SK-N-SH (cell line): ENCODE measurements around the gene DRAP1.

ENCODE experiments used
- CHD2 ChIP-seq: fragments of 150-350 bp; IDR thresholded peaks from 2 replicates; pipeline ENCODE4 v1.6.1; 2018; ENCODE audit warnings: low read length; ENCODE audit not compliant: partially characterized antibody
- ELF1 ChIP-seq: IDR thresholded peaks from 2 replicates; pipeline ENCODE4 v1.4.0; 2012
- EP300 ChIP-seq, 2 experiments: IDR thresholded peaks; 2 replicates each; pipeline versions ENCODE4 v1.4.0 to v1.6.1; 2012; ENCODE audit warnings: borderline replicate concordance in 1 of 2, low read depth in 1 of 2, low read length in 1 of 2
- POLR2AphosphoS5 ChIP-seq: IDR thresholded peaks from 2 replicates; pipeline ENCODE4 v1.6.1; 2012; ENCODE audit warnings: low read depth, low read length
- RAD21 ChIP-seq: IDR thresholded peaks from 2 replicates; pipeline ENCODE4 v1.6.1; 2012; ENCODE audit warnings: mild to moderate bottlenecking, low read length
- SIN3A ChIP-seq: IDR thresholded peaks from 2 replicates; pipeline ENCODE4 v1.6.1; 2012; ENCODE audit warnings: low read depth, mild to moderate bottlenecking, low read length, moderate library complexity, borderline replicate concordance
- TF ChIP-seq, protein P1 (sequence below): fragments of 150-350 bp; IDR thresholded peaks from 2 replicates; pipeline ENCODE4 v1.6.1; 2017; ENCODE audit warnings: antibody characterized with exemption, low read length, low read depth, borderline replicate concordance
- TF ChIP-seq, protein P2 (sequence below): fragments of 200-600 bp; sonication (generic); IDR thresholded peaks from 2 replicates; pipeline ENCODE4 v1.6.1; 2017; ENCODE audit warnings: antibody characterized with exemption, mild to moderate bottlenecking, moderate library complexity

DNA sequence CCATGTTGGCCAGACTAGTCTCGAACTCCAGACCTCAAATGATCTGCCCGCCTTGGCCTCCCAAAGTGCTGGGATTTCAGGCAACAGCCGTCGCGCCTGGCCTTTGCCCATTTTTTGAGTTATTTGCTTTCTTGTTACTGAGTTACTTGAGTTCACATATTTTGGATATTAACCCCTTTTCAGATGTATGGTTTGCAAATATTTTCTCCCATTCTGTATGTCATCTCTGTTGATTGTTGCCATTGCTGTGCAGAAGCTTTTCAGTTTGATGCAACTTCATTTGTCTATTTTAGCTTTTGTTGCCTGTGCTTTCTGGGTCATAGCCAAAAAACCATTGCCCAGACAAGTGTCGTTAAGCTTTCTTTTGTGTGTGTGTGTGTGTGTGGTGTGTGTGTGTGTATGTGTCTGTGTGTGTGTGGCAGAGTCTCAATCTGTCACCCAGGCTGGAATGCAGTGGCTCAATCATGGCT lies 32.9 kb downstream of the DRAP1 start:
- TF ChIP-seq, protein P1, sequence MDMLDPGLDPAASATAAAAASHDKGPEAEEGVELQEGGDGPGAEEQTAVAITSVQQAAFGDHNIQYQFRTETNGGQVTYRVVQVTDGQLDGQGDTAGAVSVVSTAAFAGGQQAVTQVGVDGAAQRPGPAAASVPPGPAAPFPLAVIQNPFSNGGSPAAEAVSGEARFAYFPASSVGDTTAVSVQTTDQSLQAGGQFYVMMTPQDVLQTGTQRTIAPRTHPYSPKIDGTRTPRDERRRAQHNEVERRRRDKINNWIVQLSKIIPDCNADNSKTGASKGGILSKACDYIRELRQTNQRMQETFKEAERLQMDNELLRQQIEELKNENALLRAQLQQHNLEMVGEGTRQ = no peak
- TF ChIP-seq ELF1 (no peak), EP300 (IDR thresholded peaks at IDR 0.05; ENCODE audit: borderline replicate concordance in 1 of 2, low read depth in 1 of 2, low read length in 1 of 2) (no peak), CHD2 (no peak), POLR2AphosphoS5 (no peak), RAD21 (no peak), SIN3A (no peak)
- TF ChIP-seq, protein P2, sequence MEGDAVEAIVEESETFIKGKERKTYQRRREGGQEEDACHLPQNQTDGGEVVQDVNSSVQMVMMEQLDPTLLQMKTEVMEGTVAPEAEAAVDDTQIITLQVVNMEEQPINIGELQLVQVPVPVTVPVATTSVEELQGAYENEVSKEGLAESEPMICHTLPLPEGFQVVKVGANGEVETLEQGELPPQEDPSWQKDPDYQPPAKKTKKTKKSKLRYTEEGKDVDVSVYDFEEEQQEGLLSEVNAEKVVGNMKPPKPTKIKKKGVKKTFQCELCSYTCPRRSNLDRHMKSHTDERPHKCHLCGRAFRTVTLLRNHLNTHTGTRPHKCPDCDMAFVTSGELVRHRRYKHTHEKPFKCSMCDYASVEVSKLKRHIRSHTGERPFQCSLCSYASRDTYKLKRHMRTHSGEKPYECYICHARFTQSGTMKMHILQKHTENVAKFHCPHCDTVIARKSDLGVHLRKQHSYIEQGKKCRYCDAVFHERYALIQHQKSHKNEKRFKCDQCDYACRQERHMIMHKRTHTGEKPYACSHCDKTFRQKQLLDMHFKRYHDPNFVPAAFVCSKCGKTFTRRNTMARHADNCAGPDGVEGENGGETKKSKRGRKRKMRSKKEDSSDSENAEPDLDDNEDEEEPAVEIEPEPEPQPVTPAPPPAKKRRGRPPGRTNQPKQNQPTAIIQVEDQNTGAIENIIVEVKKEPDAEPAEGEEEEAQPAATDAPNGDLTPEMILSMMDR = no peak
